Mesenchymal stem cell (in vitro differentiated cells and primary cell): ENCODE measurements around the gene POU5F2.

Source experiments
- DNase-seq: peaks from one replicate; pipeline ENCODE4 v3.0.0-alpha.2; 2013
- H2AFZ ChIP-seq: one replicate; pipeline ENCODE4 v1.6.1; 2013; ENCODE audit warnings: low read depth, mild to moderate bottlenecking, control low read depth, inconsistent platforms, low read length, moderate library complexity
- H2AK5ac ChIP-seq: 2 replicates; pipeline ENCODE4 v1.6.1; 2013; ENCODE audit warnings: low read length, moderate library complexity, mild to moderate bottlenecking, inconsistent platforms; ENCODE audit not compliant: severe bottlenecking
- H2BK120ac ChIP-seq: one replicate; pipeline ENCODE4 v1.6.1; 2013; ENCODE audit warnings: low read depth, mild to moderate bottlenecking, inconsistent platforms, low read length, moderate library complexity
- H2BK12ac ChIP-seq, 2 experiments: one replicate each; pipeline ENCODE4 v1.6.1; 2013; ENCODE audit warnings: inconsistent platforms in 2 of 2, low read length in 2 of 2, mild to moderate bottlenecking in 2 of 2, moderate library complexity in 2 of 2, control low read depth in 1 of 2
- H2BK15ac ChIP-seq: one replicate; pipeline ENCODE4 v1.6.1; 2013; ENCODE audit warnings: mild to moderate bottlenecking, low read depth, inconsistent platforms; ENCODE audit not compliant: poor library complexity, severe bottlenecking
- H2BK5ac ChIP-seq: 2 replicates; pipeline ENCODE4 v1.6.1; 2013; ENCODE audit warnings: low read depth, mild to moderate bottlenecking, low read length, control low read depth, inconsistent platforms; ENCODE audit not compliant: poor library complexity, severe bottlenecking
- H3K14ac ChIP-seq, 2 experiments: one replicate each; pipeline ENCODE4 v1.6.1; 2013; ENCODE audit warnings: inconsistent platforms in 2 of 2, low read length in 2 of 2, control low read depth in 1 of 2, mild to moderate bottlenecking in 1 of 2, moderate library complexity in 1 of 2
- H3K18ac ChIP-seq, 2 experiments: one replicate each; pipeline ENCODE4 v1.6.1; 2013; ENCODE audit warnings: inconsistent platforms in 2 of 2, low read length in 2 of 2, control low read depth in 1 of 2, low read depth in 1 of 2, mild to moderate bottlenecking in 1 of 2
- H3K23ac ChIP-seq, 2 experiments: one replicate each; pipeline ENCODE4 v1.6.1; 2013; ENCODE audit warnings: inconsistent platforms in 2 of 2, low read length in 2 of 2, mild to moderate bottlenecking in 2 of 2, moderate library complexity in 2 of 2, control low read depth in 1 of 2
- H3K27ac ChIP-seq: 2 replicates; pipeline ENCODE4 v1.5.1; 2013; ENCODE audit warnings: mild to moderate bottlenecking, moderate library complexity, low read length, control low read depth, inconsistent platforms; ENCODE audit not compliant: poor library complexity, severe bottlenecking
- H3K27me3 ChIP-seq, 2 experiments: 2 replicates each; pipeline versions ENCODE4 v1.6.1 to v1.7.0; 2013; ENCODE audit warnings: low read length in 2 of 2, mild to moderate bottlenecking in 2 of 2, moderate library complexity in 2 of 2, control low read depth in 1 of 2, inconsistent platforms in 1 of 2; ENCODE audit not compliant: control insufficient read depth in 1 of 2, insufficient read depth in 1 of 2
- H3K36me3 ChIP-seq, 2 experiments: 2 replicates each; pipeline versions ENCODE4 v1.6.1 to v1.7.0; 2013; ENCODE audit warnings: low read length in 2 of 2, control low read depth in 1 of 2, inconsistent platforms in 1 of 2, low read depth in 1 of 2, mild to moderate bottlenecking in 1 of 2; ENCODE audit not compliant: insufficient read depth in 2 of 2, control insufficient read depth in 1 of 2
- H3K4ac ChIP-seq, 2 experiments: one replicate each; pipeline ENCODE4 v1.6.1; 2013; ENCODE audit warnings: inconsistent platforms in 2 of 2, low read length in 2 of 2, mild to moderate bottlenecking in 2 of 2, moderate library complexity in 2 of 2, control low read depth in 1 of 2, low read depth in 1 of 2
- H3K4me1 ChIP-seq: 2 replicates; pipeline ENCODE4 v1.6.1; 2013; ENCODE audit warnings: low read depth, low read length, control low read depth; ENCODE audit not compliant: control insufficient read depth, insufficient read depth
- H3K4me2 ChIP-seq: 2 replicates; pipeline ENCODE4 v1.6.1; 2013; ENCODE audit warnings: low read length, mild to moderate bottlenecking, inconsistent platforms; ENCODE audit not compliant: poor library complexity, severe bottlenecking
- H3K4me3 ChIP-seq, 2 experiments: 2 replicates each; pipeline versions ENCODE4 v1.5.1 to v1.7.0; 2013; ENCODE audit warnings: low read length in 2 of 2, mild to moderate bottlenecking in 2 of 2, control low read depth in 1 of 2, low read depth in 1 of 2; ENCODE audit not compliant: insufficient read depth in 1 of 2
- H3K79me1 ChIP-seq: replicated peaks from 2 replicates; pipeline ENCODE4 v1.6.1; 2013; ENCODE audit warnings: mild to moderate bottlenecking, control low read depth, low read length, inconsistent platforms; ENCODE audit not compliant: poor library complexity, severe bottlenecking
- H3K9ac ChIP-seq: 2 replicates; pipeline ENCODE4 v1.7.0; 2013; ENCODE audit warnings: mild to moderate bottlenecking, low read length, moderate library complexity
- H3K9me3 ChIP-seq: 2 replicates; pipeline ENCODE4 v1.7.0; 2013; ENCODE audit warnings: mild to moderate bottlenecking, low read length; ENCODE audit not compliant: control insufficient read depth
- H4K8ac ChIP-seq: one replicate; pipeline ENCODE4 v1.6.1; 2013; ENCODE audit warnings: inconsistent platforms, mild to moderate bottlenecking, low read length, moderate library complexity
- H4K91ac ChIP-seq: one replicate; pipeline ENCODE4 v1.6.1; 2013; ENCODE audit warnings: mild to moderate bottlenecking, low read length, inconsistent platforms
- WGBS: methylation state at CpG from one replicate; pipeline ENCODE4 v1.1.7; 2013; ENCODE audit warnings: mixed read lengths; 5-methylcytosine and 5-hydroxymethylcytosine counted together

POU5F2 gene

GRCh38 chr5:93721071-93721470 is 20.3 kb downstream of the POU5F2 start:
- Histone ChIP-seq H3K9ac (no peak overlapping the region), H2AK5ac (no peak overlapping the region), H4K8ac (no peak overlapping the region), H2BK15ac (no peak overlapping the region), H3K4me3 (no peak overlapping the region), H2AFZ (no peak overlapping the region), H3K23ac (no peak overlapping the region), H3K18ac (no peak overlapping the region), H3K4me2 (no peak overlapping the region), H3K14ac (no peak overlapping the region), H3K79me1 (no peaks in the 10 kb centered on the region), H3K36me3 (no peaks in the 10 kb centered on the region), H3K27ac (no peak overlapping the region), H3K4me1 (peaks cover 2% of the 10 kb centered on the region), H2BK12ac (no peak overlapping the region), H4K91ac (no peak overlapping the region), H3K9me3 (no peaks in the 10 kb centered on the region), H3K4ac (no peak overlapping the region), H3K27me3 (no peaks in the 10 kb centered on the region), H2BK120ac (no peak overlapping the region), H2BK5ac (no peak overlapping the region)
- WGBS, result 67% methylated on average over 3 of the region's 3 CpGs
- no peak for DNase-seq

GRCh38 chr5:93717162-93717561 is 24.2 kb downstream of the POU5F2 start:
- 90% methylated on average over 3 of the region's 4 CpGs for whole genome bisulfite sequencing

DNA sequence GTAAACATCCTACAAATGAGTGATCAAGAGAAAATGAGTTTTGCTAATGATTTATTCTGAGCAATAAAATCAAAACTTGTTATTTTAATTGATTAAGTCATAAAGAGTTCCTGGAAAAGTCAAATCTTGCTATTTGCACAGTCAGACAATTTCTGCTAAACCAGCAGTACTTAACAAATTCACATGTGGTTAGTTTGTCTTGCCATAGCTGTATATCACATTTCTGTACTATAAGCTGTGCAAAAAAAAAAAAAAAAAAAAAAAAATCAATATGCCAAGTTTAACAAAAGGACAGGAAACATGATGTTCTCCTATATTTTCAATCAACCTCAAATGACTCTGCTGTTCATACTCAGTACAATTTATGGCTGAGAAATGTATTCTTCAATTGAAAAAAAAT is 24.9 kb downstream of the POU5F2 start:
- H3K4me3 ChIP-seq, result no peak overlapping the region
- no peak overlapping the region for H2AK5ac ChIP-seq
- H3K9ac ChIP-seq, result no peak overlapping the region
- no peak overlapping the region for H2AFZ ChIP-seq
- no peak overlapping the region for H3K4ac ChIP-seq
- H3K36me3 ChIP-seq, result no peaks in the 10 kb centered on the region
- no peak overlapping the region for H3K18ac ChIP-seq
- H3K4me2 ChIP-seq, result no peak overlapping the region
- H3K23ac ChIP-seq, result no peak overlapping the region
- H3K4me1 ChIP-seq, result peaks cover 2% of the 10 kb centered on the region
- no peak overlapping the region for H3K14ac ChIP-seq
- H2BK5ac ChIP-seq, result no peak overlapping the region
- no peaks in the 10 kb centered on the region for H3K9me3 ChIP-seq
- H2BK12ac ChIP-seq, result no peak overlapping the region
- H3K27me3 ChIP-seq, result no peaks in the 10 kb centered on the region
- no peak overlapping the region for H2BK120ac ChIP-seq
- H4K91ac ChIP-seq, result no peak overlapping the region
- no peak overlapping the region for H2BK15ac ChIP-seq
- no peak overlapping the region for H3K27ac ChIP-seq
- H4K8ac ChIP-seq, result no peak overlapping the region
- DNase-seq, result no peak
- H3K79me1 ChIP-seq, result peaks cover 3% of the 10 kb centered on the region

More at GRCh38 chr5:93717162-93717561, 24.2 kb downstream of the POU5F2 start:
- H3K4me3 ChIP-seq, result no peak overlapping the region
- H3K27ac ChIP-seq, result no peak overlapping the region
- no peak overlapping the region for H3K9ac ChIP-seq
- no peak overlapping the region for H2BK15ac ChIP-seq
- no peak overlapping the region for H2BK5ac ChIP-seq
- no peak overlapping the region for H3K14ac ChIP-seq
- no peak overlapping the region for H3K18ac ChIP-seq
- no peak overlapping the region for H2BK12ac ChIP-seq
- H3K4me1 ChIP-seq, result peaks cover 2% of the 10 kb centered on the region
- DNase-seq, result peak; percentile 19
- H3K27me3 ChIP-seq, result no peaks in the 10 kb centered on the region
- H2AK5ac ChIP-seq, result no peak overlapping the region
- H3K9me3 ChIP-seq, result no peaks in the 10 kb centered on the region
- H3K4me2 ChIP-seq, result no peak overlapping the region
- no peak overlapping the region for H3K23ac ChIP-seq
- H3K36me3 ChIP-seq, result no peaks in the 10 kb centered on the region
- H4K91ac ChIP-seq, result no peak overlapping the region
- H2BK120ac ChIP-seq, result no peak overlapping the region
- no peak overlapping the region for H2AFZ ChIP-seq
- H4K8ac ChIP-seq, result no peak overlapping the region
- H3K79me1 ChIP-seq, result no peaks in the 10 kb centered on the region
- H3K4ac ChIP-seq, result no peak overlapping the region

- no peak overlapping the region for H2BK15ac ChIP-seq
- H3K18ac ChIP-seq, result no peak overlapping the region
- no CpG with 5 or more reads among the region's 1 CpG for WGBS
- no peaks in the 10 kb centered on the region for H3K9me3 ChIP-seq
- H3K27me3 ChIP-seq, result no peaks in the 10 kb centered on the region
- H2BK5ac ChIP-seq, result no peak overlapping the region
- no peaks in the 10 kb centered on the region for H3K36me3 ChIP-seq
- no peak overlapping the region for H2AK5ac ChIP-seq
- no peak overlapping the region for H3K23ac ChIP-seq
- H3K27ac ChIP-seq, result no peak overlapping the region
- H4K8ac ChIP-seq, result no peak overlapping the region
- H2AFZ ChIP-seq, result no peak overlapping the region
- no peak overlapping the region for H3K4me3 ChIP-seq
- no peak overlapping the region for H3K14ac ChIP-seq
- H3K9ac ChIP-seq, result no peak overlapping the region
- no peak overlapping the region for H2BK12ac ChIP-seq
- H4K91ac ChIP-seq, result no peak overlapping the region
- H3K4me1 ChIP-seq, result peaks cover 2% of the 10 kb centered on the region
- no peak overlapping the region for H2BK120ac ChIP-seq
- H3K79me1 ChIP-seq, result peaks cover 4% of the 10 kb centered on the region
- no peak for DNase-seq
- no peak overlapping the region for H3K4ac ChIP-seq
- no peak overlapping the region for H3K4me2 ChIP-seq
These were observed 25.6 kb downstream of the POU5F2 start for GRCh38 chr5:93715761-93716160.
